IMR-90 (cell line): ENCODE data around the gene GARIN5A. TPM values are rescaled to one million over a fixed set of nuclear protein-coding genes. Genes with fewer than 3 reads are reported as not detected.

Source experiments
- ATAC-seq: fragments of 200-7000 bp; cut with Tn5 transposase; 2 replicates; pipeline ENCODE4 v1.9.1; 2020; ENCODE audit warnings: low read depth, mild to moderate bottlenecking, moderate library complexity
- BruUV-seq: library from RNA; stranded (reverse); fragments of 400-500 nt; replicated peaks from 2 replicates; lab custom pipeline; 2021; lab: Mats Ljungman, UMichigan
- CTCF ChIA-PET: fragments of 300-600 bp; formaldehyde crosslinking; extraction: SDS; loops from one replicate; lab custom pipeline; 2021; ENCODE audit warnings: antibody characterized with exemption; lab: Yijun Ruan, JAX
- POLR2A ChIA-PET: fragments of 300-600 bp; sonication (Branson Sonifier 250); formaldehyde crosslinking; loops from one replicate; lab custom pipeline; 2022; ENCODE audit warnings: antibody characterized with exemption; ENCODE audit not compliant: unreplicated experiment; lab: Charles Lee
- DNase-seq: peaks from one replicate; pipeline ENCODE4 v3.0.0; 2013
- H2AFZ ChIP-seq: replicated peaks from 2 replicates; pipeline ENCODE3; 2013; ENCODE audit warnings: low read length, mild to moderate bottlenecking; ENCODE audit not compliant: poor library complexity
- H2AK5ac ChIP-seq: 2 replicates; pipeline ENCODE4 v1.6.1; 2013; ENCODE audit warnings: low read depth, low read length, inconsistent platforms
- H2AK9ac ChIP-seq: replicated peaks from 2 replicates; pipeline ENCODE3; 2013; ENCODE audit warnings: mild to moderate bottlenecking, low read depth, low read length, moderate library complexity; ENCODE audit not compliant: poor library complexity
- H2BK120ac ChIP-seq: 2 replicates; pipeline ENCODE4 v1.6.1; 2013; ENCODE audit warnings: low read depth, low read length, inconsistent platforms
- H2BK15ac ChIP-seq: 3 replicates; pipeline ENCODE4 v1.6.1; 2013; ENCODE audit warnings: low read depth, low read length, inconsistent platforms
- H2BK20ac ChIP-seq: 2 replicates; pipeline ENCODE4 v1.6.1; 2013; ENCODE audit warnings: low read depth, mild to moderate bottlenecking, inconsistent platforms, low read length, moderate library complexity
- H2BK5ac ChIP-seq: 2 replicates; pipeline ENCODE4 v1.6.1; 2013; ENCODE audit warnings: mild to moderate bottlenecking, low read depth, low read length, inconsistent platforms; ENCODE audit not compliant: poor library complexity, severe bottlenecking
- H3K14ac ChIP-seq: replicated peaks from 2 replicates; pipeline ENCODE4 v1.6.1; 2013; ENCODE audit warnings: low read depth, low read length, inconsistent platforms
- H3K18ac ChIP-seq: 2 replicates; pipeline ENCODE4 v1.6.1; 2013; ENCODE audit warnings: low read depth, low read length, control low read depth
- H3K23ac ChIP-seq: 2 replicates; pipeline ENCODE4 v1.6.1; 2013; ENCODE audit warnings: low read depth, low read length, inconsistent platforms
- H3K27ac ChIP-seq: 2 replicates; pipeline ENCODE4 v1.5.1; 2013; ENCODE audit warnings: mild to moderate bottlenecking, control low read depth, low read length; ENCODE audit not compliant: insufficient read depth
- H3K27me3 ChIP-seq: 2 replicates; pipeline ENCODE4 v1.6.1; 2013; ENCODE audit warnings: low read length; ENCODE audit not compliant: control insufficient read depth, insufficient read depth
- H3K36me3 ChIP-seq: 2 replicates; pipeline ENCODE4 v1.6.1; 2013; ENCODE audit warnings: low read length, mixed read lengths; ENCODE audit not compliant: control insufficient read depth, insufficient read depth
- H3K4ac ChIP-seq: 2 replicates; pipeline ENCODE4 v1.6.1; 2013; ENCODE audit warnings: low read depth, low read length, inconsistent platforms
- H3K4me1 ChIP-seq: 2 replicates; pipeline ENCODE4 v1.6.1; 2013; ENCODE audit warnings: low read length, mixed read lengths; ENCODE audit not compliant: control insufficient read depth, insufficient read depth
- H3K4me2 ChIP-seq: 2 replicates; pipeline ENCODE4 v1.6.1; 2013; ENCODE audit warnings: low read depth, mild to moderate bottlenecking, control low read depth, low read length, moderate library complexity
- H3K4me3 ChIP-seq: 2 replicates; pipeline ENCODE4 v1.5.1; 2013; ENCODE audit warnings: low read depth, mild to moderate bottlenecking, control low read depth, low read length, moderate library complexity; ENCODE audit not compliant: insufficient read depth
- H3K56ac ChIP-seq: 2 replicates; pipeline ENCODE4 v1.6.1; 2013; ENCODE audit warnings: low read length, inconsistent platforms; ENCODE audit not compliant: insufficient read depth; ENCODE audit errors: extremely low read depth
- H3K79me1 ChIP-seq, 2 experiments: 2 replicates each; pipeline ENCODE4 v1.6.1; 2013; ENCODE audit warnings: low read length in 2 of 2, inconsistent platforms in 1 of 2, low read depth in 1 of 2
- H3K9ac ChIP-seq: 2 replicates; pipeline ENCODE4 v1.6.1; 2013; ENCODE audit warnings: low read depth, low read length, control low read depth
- H3K9me1 ChIP-seq: 2 replicates; pipeline ENCODE4 v1.6.1; 2013; ENCODE audit warnings: low read length, inconsistent platforms; ENCODE audit not compliant: insufficient read depth
- H3K9me3 ChIP-seq: 2 replicates; pipeline ENCODE4 v1.6.1; 2013; ENCODE audit warnings: low read length; ENCODE audit not compliant: control insufficient read depth, insufficient read depth
- H4K20me1 ChIP-seq: 2 replicates; pipeline ENCODE4 v1.6.1; 2013; ENCODE audit warnings: low read length, inconsistent platforms; ENCODE audit not compliant: insufficient read depth
- H4K5ac ChIP-seq: 2 replicates; pipeline ENCODE4 v1.6.1; 2013; ENCODE audit warnings: mild to moderate bottlenecking, low read depth, low read length, control low read depth
- H4K8ac ChIP-seq, 2 experiments: 2 replicates each; pipeline ENCODE4 v1.6.1; 2013; ENCODE audit warnings: low read depth in 2 of 2, low read length in 2 of 2, control low read depth in 1 of 2, inconsistent platforms in 1 of 2
- H4K91ac ChIP-seq: 2 replicates; pipeline ENCODE4 v1.6.1; 2013; ENCODE audit warnings: low read depth, low read length, inconsistent platforms; ENCODE audit not compliant: insufficient read depth
- CEBPB ChIP-seq: IDR thresholded peaks from 2 replicates; pipeline ENCODE4 v1.6.1; 2012; ENCODE audit warnings: low read depth, low read length, improper control_type of control experiment
- WGBS, 2 experiments: methylation state at CpG; one replicate each; pipeline versions ENCODE4 v1.1.5 to v1.1.7; 2013; ENCODE audit warnings: missing lambda C conversion rate in 2 of 2; ENCODE audit not compliant: insufficient read length in 1 of 2; ENCODE audit errors: extremely low coverage in 2 of 2; 5-methylcytosine and 5-hydroxymethylcytosine counted together
- dilution Hi-C: fragments of 300-500 bp; cut with HindIII; formaldehyde crosslinking; loops from one replicate; pipeline ENCODE4 v1.14.3; 2018; ENCODE audit warnings: low sequenced_read_pairs; ENCODE audit not compliant: unreplicated experiment
- in situ Hi-C: fragments of 300-500 bp; cut with MboI; formaldehyde crosslinking; loops from 3 replicates; pipeline ENCODE4 v1.14.3; 2019; ENCODE audit warnings: low sequenced_read_pairs, inconsistent platforms, mixed read lengths
- intact Hi-C: fragments of 100-400 bp; cut with micrococcal nuclease; formaldehyde crosslinking; loops from 2 replicates; pipeline ENCODE4 v1.10.0; 2022
- polyA plus RNA-seq, 3 experiments: library from polyadenylated mRNA; depleted of rRNA; stranded (reverse); fragments of >200 nt; gene quantifications; 2 replicates each; pipeline ENCODE4 v1.2.3, GENCODE V29; 2012; ENCODE audit warnings: low replicate concordance in 1 of 3
- total RNA-seq: library from RNA; depleted of rRNA; stranded (reverse); fragments of >200 nt; gene quantifications from 2 replicates; pipeline ENCODE4 v1.2.3, GENCODE V29; 2012
- TF ChIP-seq, protein P1 (sequence below): fragments of 150-350 bp; IDR thresholded peaks from 2 replicates; pipeline ENCODE4 v1.6.1; 2017; ENCODE audit warnings: mild to moderate bottlenecking, antibody characterized with exemption, low read length, low read depth

Gene GARIN5A
- total and polyA plus RNA-seq, 2 of the 4 experiments (the other 2 are of a cell fraction) = 0.53 TPM; not detected in 1

DNA sequence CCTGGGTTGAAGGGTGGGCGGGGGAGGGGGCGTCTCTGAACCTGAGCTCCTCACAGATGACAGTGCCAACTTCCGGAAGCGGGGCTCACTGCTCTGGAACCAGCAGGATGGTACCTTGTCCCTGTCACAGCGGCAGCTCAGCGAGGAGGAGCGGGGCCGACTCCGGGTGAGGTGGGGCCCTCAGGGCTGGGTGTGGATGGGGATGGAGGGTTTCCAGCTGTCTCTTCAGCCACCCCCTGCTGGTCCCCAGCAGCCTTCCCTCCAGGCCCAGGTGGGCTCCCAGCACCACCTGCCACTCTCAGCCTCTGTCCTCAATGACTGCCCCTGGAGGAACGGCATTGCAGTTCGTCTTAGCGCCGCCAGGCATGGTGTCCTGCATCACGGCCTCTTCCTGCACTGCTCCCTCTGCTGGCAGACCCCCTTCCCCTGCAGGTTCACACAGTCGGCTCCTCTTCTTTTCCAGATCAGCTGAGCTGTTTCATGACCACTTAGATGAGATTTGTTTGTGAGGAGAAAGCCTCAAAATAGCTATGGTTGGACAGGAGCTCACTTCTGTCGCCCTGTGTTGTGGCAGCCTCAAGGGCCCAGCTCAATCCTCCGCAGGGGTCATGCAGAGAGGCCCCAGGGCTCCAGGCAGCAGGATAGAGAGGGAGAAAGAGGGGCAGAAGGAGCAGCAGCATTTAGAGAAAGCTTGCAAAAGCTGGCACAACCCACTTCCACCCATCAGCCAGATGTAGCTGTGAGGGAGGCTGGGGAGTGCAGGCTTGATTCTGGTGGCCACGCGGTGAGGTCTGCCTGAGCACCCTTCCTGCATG, 2.5 kb upstream of the GARIN5A start (continued):
- TF ChIP-seq, protein P1, sequence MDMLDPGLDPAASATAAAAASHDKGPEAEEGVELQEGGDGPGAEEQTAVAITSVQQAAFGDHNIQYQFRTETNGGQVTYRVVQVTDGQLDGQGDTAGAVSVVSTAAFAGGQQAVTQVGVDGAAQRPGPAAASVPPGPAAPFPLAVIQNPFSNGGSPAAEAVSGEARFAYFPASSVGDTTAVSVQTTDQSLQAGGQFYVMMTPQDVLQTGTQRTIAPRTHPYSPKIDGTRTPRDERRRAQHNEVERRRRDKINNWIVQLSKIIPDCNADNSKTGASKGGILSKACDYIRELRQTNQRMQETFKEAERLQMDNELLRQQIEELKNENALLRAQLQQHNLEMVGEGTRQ = no peak

DNA sequence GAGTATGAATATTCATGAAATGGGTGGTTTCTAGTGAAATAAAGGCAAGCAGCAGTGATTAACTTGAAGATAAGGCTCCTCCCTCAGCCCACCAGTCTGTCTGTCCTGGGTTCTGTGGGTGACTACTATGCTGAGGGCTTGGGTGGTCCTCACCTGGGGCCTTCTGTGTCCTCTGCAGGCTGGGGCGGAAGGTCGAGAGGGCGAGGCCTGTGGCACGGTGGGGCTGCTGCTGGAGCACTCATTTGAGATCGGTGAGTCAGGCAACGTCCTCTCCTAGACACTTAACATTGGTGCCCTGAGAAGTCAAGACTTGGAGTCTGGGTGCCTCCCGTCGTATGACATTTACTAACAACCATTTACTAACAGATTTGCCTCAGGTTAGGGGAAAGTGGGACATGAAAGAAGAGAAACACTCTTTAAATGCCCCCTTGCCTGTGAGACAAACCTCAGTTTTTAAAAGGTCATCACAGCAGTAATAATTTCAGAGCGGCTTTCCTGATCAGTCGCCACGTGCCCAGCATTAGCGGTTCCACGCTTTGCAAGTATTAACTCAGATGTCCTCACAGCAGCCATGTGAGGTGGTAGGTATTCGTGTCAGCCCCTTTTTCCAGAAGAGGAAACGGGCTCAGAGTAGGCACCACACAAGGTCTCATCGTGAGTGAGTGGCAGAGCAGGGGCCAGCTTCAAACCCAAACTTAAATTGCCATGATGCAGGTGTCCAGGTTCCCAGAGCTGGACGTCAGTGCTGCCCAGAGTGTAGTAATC, 1.3 kb upstream of the GARIN5A start:
- ATAC-seq = no peak

More for the DNA sequence above, 1.3 kb upstream of the GARIN5A start:
- peaks cover 16 to 27% of the 10 kb centered on the region in 2 experiments for H3K79me1 ChIP-seq
- WGBS, 2 experiments = 89% methylated on average over 3 of the region's 17 CpGs; no CpG with 5 or more reads in 1 of the 2 experiments
- ChIA-PET CTCF (no interaction called here), POLR2A (no interaction called here)
- H3K27me3 ChIP-seq = no peaks in the 10 kb centered on the region
- H3K56ac ChIP-seq = no peak overlapping the region
- no peak overlapping the region for H2BK5ac ChIP-seq
- H2BK20ac ChIP-seq = no peak overlapping the region
- in situ Hi-C loops = no loop called here
- peak overlapping the region; percentile 39 for H2AK9ac ChIP-seq
- no peak for TF ChIP-seq CEBPB
- no peak overlapping the region for H3K14ac ChIP-seq
- 0 out of 2 replicates have a peak overlapping the region, but pooled peaks have one; percentile 11 for H3K9ac ChIP-seq
- no peak overlapping the region for H4K8ac ChIP-seq
- H2BK15ac ChIP-seq = no peak overlapping the region
- H3K36me3 ChIP-seq = peaks cover 21% of the 10 kb centered on the region
- no TSS peak for BruUV-seq
- H2BK120ac ChIP-seq = no peak overlapping the region
- dilution Hi-C loops = no loop called here
- H2AK5ac ChIP-seq = no peak overlapping the region
- H3K4me1 ChIP-seq = 0 out of 2 replicates have a peak, but pooled peaks cover 2% of the 10 kb centered on the region
- no peak overlapping the region for H4K5ac ChIP-seq
- no peak overlapping the region for H3K18ac ChIP-seq
- peaks cover 5% of the 10 kb centered on the region; the same call in 1 of the 2 replicates for H3K9me1 ChIP-seq
- peak overlapping the region; percentile 7 for H2AFZ ChIP-seq
- DNase-seq = no peak
- no peaks in the 10 kb centered on the region for H3K9me3 ChIP-seq
- H4K20me1 ChIP-seq = peaks cover 12% of the 10 kb centered on the region
- no peak overlapping the region for H3K4me3 ChIP-seq
- H4K91ac ChIP-seq = no peak overlapping the region
- no peak overlapping the region for H3K4ac ChIP-seq
- H3K4me2 ChIP-seq = no peak overlapping the region; the same call in 1 of the 2 replicates
- no peak overlapping the region for H3K27ac ChIP-seq
- intact Hi-C loops = loop anchor here (2.0 to 5.0 kb wide), 2 partner anchors 33 to 111 kb away; partner anchors contain the start of genes JOSD2 and NAPSA
- H3K23ac ChIP-seq = no peak overlapping the region
